CD4-positive, alpha-beta T cell treated with Interferon alpha-2 for 1 hour (primary cell): ENCODE data around the gene CLUH.

Experiments
- DNase-seq, 2 donors: peaks; one replicate each; pipeline ENCODE4 v3.0.0-alpha.2; 2020 to 2022

Gene CLUH

GRCh38 chr17:2711608-2712299 lies at the start of gene CLUH:
CLUH (minus strand) TSS chr17:2711764; CDS start chr17:2711661, 103 bp downstream.
- DNase-seq: peak; percentile 94 to 97

GRCh38 chr17:2758870-2759269 lies 47.3 kb upstream of the CLUH start:
- no peak for DNase-seq

- no peak for DNase-seq
These were observed 44.5 kb upstream of the CLUH start for GRCh38 chr17:2755891-2756724.

- no peak for DNase-seq
These were observed 39.9 kb upstream of the CLUH start for GRCh38 chr17:2751491-2751890.

GRCh38 chr17:2750721-2751120 lies 39.2 kb upstream of the CLUH start:
- DNase-seq: no peak

- DNase-seq: peak; percentile 62 to 76
These were observed 38.2 kb upstream of the CLUH start for GRCh38 chr17:2749784-2750181.

DNA sequence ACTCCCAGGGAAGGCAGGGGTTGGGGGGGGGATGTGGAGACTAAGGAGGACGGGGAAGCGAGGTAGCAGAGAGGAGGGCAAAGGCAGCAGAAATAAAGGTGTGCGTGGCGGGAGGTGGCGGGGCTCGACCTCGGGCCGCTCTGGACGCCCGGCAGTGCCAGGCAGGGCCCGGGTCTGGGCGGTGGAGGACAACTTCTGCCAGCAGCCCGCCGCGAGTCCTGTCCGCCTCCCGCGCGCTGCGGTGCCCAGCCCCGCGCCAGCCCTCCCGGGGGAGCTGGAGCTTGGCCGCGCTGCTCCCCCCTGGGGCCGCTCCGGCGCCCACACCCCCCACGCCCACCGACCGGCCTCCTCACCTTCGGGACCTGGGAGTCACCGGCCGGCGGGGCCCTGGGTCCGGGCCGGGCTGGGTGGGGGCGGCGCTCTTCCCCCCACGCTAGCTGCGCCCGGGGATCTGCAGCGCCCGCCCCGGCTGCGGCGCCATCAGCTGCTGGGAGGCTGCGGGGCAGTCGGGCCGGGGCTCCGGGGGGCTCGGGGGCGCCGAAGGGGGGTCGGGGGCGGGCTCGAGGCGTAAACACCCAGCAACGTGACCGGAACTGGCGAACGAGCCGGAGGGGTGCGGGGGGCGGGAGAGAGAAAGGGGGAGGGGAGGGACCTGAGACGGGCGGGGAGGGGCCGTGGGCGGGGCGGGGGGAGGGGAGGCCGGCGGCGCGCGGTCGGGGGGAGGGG lies 37.7 kb upstream of the CLUH start, which contains the start of gene CCDC92B:
TSS of gene CCDC92B (minus strand) at position 595 of the 726 bp plus-strand sequence. CDS start 14,507 bp downstream, outside the sequence.
- DNase-seq: no peak

GRCh38 chr17:2745317-2746037 lies 33.9 kb upstream of the CLUH start:
- no peak for DNase-seq

DNA sequence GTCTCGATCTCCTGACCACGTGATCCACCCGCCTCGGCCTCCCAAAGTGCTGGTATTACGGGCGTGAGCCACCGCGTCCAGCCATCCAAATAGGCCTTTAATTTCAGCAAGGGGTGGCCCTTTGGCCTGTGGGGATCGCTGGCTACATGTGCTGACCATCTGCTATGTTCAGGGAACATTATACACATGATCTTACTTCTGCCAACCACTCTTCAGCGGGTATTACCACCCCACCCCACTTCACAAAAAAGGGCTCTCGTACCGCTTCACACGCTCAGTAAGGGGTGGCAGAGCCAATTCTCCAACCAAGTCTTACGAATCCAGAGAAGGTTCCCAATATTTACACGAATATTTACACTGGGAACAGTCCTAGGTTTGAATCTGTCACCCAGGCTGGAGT lies 26.1 kb upstream of the CLUH start:
- no peak for DNase-seq

DNA sequence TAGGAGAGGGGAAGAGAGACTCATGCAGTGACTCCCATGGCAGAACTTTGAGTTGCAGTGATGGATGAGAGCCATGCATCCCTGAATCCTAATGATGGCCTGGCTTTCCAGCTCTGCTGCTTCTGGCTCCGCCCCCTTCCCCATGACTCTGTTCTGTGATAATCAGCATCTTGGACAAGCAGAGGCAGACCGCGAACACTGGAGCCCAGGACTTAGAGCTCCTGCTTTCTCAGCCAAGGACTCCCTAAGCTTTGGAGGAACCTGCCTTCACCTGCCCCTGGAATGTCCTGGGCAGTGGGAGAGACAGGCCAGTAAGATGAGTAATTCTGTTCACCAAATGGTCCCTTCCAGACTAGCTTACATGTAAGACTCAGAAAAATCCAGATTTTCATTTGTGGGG lies 25.4 kb upstream of the CLUH start:
- no peak for DNase-seq

DNA sequence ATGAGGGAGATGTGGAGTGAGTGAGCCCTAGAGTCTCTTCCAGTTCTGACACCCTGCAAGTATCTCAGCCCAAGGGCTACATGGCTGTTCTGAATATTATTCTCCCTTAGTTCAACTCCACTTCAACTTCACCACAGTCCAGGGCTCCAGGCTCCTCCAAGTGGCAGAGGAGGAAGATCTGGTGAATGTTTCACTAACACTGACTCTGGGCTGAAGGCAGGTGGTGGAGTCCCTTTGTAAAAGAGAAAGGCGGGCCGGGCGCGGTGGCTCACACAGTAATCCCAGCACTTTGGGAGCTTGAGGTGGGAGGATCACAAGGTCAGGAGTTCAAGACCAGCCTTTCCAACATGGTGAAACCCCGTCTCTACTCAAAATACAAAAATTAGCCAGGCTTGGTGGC lies 24.3 kb upstream of the CLUH start:
- DNase-seq: no peak

GRCh38 chr17:2734939-2735338 lies 23.4 kb upstream of the CLUH start:
- no peak for DNase-seq

GRCh38 chr17:2731807-2732206 lies 20.2 kb upstream of the CLUH start:
- DNase-seq: no peak

GRCh38 chr17:2730764-2731353 lies 19.3 kb upstream of the CLUH start:
- DNase-seq: no peak

GRCh38 chr17:2724784-2725164 lies 13.2 kb upstream of the CLUH start:
- peak in 1 of 2 donors; percentile 39 for DNase-seq

DNA sequence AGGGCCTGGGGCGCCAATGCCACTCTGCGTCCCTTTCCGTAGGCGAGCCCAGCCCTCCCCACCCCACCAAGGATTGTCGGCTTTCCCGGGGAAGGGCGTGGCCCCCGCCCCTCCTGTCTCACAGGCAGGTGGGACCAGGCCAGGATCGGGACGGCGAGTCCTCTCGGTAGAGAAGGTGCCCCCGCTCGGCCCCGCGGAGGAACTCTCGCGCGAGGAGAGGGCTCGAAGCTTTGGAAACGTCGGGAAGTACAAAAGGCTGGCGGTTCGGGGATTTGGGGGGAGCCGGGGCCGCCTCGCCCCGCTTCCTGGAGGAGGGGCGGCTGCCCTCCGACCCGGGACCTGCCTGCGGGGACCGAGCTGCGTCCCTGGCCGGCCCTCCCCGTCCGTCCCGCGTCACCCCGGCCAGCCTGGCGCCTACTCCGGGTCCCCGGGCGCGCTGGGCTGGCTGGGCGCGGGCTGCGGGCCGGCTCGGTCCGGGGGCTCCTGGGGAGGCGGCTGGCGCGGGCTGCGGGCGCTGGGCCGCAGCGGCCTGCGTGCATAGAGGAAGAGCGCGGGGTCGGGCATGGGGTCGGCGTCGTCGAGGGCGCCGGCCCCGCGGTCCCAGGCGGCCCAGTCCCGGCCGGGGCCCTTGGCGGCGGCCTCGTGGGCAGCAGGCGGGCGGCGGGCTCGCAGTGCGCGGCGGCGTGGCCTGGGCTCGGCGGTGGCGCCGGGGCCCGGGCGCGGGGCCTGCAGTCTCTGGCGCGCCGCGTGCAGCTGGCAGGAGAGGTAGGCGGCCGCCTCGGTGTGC lies 12.6 kb upstream of the CLUH start:
- DNase-seq: no peak

GRCh38 chr17:2723505-2723996 lies 12.0 kb upstream of the CLUH start:
- DNase-seq: no peak

DNA sequence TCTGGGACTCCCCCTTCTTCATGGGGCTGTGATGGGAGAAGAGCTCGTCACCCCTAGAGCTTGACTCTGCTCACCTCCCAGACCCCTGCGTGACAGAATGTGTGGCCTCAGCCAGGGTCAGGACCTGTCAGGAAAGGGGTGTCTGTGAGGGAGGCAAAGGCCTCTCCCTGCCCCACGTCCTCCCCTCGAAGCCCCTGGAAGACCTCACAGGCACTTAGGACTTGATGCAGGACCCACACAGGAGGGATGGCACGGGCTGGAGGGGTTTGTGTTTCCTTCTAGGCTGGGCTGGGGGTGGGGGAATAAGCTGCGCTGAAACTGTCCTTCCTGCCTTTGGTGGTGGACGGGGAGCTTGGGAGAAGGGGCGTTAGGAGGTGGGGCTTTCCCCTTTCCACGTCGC lies 11.0 kb upstream of the CLUH start:
- no peak for DNase-seq

- no peak for DNase-seq
These were observed 10.0 kb upstream of the CLUH start for GRCh38 chr17:2721603-2722002.

GRCh38 chr17:2719861-2720260 lies 8.3 kb upstream of the CLUH start:
- DNase-seq: no peak

DNA sequence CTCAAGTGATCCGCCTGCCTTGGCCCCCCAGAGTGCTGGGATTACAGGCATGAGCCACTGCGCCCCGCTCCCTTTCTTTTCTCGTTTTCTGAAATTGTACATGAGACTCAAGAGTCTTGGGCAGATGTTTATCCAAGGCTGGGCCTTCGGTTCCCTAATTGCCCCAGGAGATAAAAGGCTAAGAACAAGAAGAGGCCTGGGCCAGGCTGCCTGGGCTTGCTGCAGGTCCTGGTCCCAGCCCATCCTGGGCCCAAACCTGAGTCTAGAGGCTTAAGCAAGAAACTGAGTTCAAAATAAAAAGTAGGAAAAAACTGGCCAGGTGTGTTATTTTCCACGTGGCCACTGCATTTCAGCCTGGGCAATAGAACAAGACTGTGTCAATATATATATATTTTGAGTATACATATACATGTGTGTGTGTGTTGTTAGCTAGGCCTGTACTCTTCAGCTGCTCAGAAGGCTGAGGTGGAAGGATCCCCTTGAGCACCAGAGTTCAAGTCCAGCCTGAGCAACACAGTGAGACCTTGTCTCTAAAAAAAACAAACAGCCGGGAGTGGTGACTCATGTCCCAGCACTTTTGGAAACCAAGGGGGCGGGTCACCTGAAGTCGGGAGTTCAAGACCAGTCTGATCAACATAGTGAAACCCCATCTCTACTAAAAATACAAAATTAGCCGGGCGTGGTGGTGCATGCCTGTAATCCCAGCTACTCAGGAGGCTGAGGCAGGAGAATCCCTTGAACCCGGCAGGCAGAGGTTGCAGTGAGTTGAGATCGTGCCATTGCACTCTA lies 6.8 kb upstream of the CLUH start:
- no peak for DNase-seq
